RKO (cell line): Measurements from ENCODE around the gene PRCD.
A peak's percentile ranks its signal among the peaks of the same experiment; 100 is the strongest.

Experiments used
- DNase-seq: peaks from one replicate; pipeline ENCODE4 v3.0.0-alpha.2; 2016; ENCODE audit warnings: low spot score

PRCD gene

DNA sequence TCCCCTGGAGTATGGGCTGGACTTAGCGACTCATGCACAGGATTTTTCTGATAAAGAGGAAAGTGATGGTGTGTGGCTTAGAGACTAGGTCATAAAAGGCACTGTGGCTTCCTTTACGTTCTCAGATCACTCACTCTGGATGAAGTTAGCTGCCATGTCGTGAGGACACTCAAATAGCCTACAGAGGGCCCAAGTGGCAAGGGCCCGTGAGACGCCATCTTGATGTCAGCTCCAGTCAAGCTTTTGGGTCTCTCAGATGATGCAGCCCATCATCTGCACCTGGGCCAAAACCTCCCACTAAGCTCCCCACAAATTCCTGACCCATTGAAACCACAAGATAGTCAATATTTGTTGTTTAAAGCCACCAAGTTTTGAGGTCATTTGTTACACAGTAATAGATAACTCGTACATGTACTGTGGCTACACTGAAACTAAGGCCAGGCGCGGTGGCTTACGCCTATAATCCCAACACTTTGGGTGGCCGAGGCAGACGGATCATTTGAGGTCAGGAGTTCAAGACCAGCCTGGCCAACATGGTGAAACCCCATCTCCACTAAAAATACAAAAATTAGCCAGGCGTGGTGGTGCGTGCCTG is 31.1 kb downstream of the PRCD start:
- no peak for DNase-seq

DNA sequence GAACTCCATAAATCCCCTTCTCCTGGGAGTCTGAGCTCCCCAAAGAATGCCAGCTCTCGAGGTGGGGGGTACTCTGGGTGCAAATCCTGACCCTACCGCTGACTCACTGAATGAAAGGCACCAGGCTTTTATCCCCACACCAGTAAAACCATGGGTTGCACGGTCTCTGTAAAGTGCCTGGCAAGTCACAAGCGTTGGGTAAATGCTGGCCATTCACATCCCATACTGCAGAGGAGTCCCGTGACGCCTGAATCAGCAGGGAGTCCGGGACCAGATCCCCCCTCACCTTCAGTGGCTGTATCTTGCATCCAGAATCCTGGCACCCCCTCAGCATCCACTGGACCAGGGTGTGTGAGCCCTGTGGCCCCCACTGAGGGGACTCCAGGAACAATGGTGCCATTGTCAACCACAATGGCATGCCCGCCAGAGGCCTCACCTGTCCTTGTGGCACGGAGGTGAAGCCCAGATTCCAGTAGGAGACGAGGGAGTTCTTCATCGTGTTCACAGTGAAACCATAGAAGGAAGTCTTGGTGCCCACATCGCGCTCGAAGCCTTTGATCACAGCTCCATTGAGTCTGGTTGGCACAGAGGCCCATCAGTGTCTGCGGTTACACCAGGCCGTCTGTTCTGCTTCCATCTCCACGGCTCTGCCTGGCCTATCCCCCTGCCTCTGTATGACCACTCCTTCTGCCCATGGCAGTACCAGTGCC is 32.5 kb downstream of the PRCD start:
- no peak for DNase-seq

DNA sequence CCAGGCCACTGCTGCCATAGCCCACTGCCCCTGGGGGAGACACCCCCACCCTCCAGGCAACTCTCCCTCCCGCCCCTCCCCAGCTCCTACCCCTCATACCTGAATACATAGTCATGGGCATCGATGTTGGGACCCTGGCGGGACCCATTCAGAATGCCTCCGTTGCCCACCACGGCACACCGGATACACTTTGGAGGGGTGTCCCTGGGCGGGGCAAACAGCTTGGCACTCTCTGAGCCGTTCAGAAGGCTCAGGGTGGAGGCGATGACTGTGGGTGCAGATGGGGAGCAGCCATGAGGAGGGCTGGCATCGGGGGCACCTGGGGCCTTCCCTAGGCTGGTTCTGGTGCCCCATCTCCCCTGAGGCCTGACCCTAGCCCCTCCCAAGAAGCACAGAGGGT is 33.3 kb downstream of the PRCD start:
- no peak for DNase-seq

DNA sequence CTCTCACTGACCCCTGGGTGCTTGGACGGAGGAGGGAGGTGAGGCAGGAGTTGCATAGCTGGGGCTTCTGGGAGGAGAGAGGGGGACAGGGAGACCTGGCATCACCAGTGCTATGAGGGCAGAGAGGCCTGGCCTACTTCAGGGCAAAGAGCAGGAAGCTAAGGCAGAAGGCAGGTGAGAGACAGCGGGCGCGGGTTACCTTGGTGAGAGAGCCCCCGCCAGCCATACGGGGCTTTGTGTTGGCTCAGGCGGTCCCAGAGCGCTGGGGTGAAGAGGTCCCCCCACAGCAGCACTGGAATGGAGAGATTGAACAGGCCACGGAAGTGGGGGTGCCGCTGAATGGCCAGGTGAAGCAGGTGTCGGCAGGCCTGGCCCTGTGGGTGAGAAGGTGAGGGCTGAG is 34.3 kb downstream of the PRCD start:
- no peak for DNase-seq

DNA sequence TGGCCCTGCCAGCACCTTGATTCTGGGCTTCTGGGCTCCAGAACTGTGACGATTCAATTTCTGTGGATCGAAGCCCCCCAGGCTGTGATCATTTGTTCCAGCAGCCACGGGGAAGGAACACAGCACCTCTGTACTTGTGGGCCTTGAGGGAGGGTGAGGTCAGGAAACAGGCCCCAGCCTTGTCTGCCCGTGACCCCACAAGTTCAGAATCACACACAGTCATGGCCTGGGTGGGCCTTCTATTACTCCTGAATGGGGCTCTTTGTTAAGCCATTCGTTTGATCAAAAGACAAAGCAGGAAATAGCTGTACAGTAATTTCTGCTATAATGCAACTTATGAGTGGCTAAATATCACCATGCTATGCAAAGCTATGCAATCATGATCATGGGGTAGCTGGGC is 35.7 kb downstream of the PRCD start:
- no peak for DNase-seq

DNA sequence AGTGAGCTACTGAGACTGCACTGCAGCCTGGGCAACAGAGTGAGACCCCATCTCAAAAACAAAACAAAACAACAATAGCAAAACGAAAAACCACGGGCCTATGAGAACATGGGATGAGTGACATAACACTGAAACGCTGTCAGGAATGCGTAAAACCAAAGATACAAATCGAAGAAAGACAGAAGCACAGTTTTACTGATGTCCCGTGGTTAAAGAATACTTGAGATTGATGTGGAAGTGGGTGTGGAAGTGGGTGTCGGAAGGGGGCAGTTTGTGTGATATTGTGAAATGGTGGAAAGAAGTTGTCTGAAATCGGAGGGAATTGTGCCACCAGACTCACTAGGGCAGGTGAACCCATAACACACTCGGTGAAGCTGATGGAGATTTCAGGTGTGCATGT is 36.3 kb downstream of the PRCD start:
- DNase-seq: no peak

DNA sequence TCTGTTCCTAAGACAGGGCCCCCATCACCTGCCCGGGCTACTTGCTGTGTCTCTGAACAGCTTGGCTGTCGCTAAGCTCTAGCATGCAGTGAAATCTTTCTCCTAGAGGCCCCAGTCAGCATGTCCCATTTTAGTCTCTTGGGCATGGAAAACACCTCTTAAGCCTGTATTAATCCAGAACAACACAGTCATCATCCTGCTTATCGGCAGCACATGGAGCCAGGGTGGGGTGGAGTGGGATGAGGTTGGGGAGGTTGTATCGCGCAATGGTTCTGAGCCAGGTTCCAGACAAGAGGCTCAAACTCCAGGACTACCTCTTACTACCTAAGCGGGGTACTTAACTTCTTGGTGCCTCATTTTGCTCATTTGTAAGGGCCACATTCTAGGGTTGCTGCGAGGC is 38.0 kb downstream of the PRCD start:
- no peak for DNase-seq

DNA sequence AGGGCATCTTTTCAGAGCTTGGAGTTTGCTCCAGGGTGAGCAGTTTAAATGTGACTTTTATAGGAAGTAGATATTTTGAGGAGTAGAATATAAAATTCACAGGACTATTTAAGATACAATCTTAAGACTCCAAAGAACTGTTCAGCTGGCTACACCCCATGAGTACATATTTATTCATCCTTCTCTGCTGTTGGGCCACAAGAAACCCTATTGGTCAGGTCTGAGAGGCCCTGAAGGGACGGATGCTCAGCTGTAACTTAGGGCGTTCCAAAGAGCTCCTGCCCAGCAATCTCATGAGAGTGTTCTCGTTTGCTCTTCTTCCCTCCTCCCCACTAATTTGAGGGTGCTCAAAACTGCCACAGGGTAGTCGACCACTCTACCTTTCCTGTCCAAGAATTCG is 38.5 kb downstream of the PRCD start:
- DNase-seq: no peak

DNA sequence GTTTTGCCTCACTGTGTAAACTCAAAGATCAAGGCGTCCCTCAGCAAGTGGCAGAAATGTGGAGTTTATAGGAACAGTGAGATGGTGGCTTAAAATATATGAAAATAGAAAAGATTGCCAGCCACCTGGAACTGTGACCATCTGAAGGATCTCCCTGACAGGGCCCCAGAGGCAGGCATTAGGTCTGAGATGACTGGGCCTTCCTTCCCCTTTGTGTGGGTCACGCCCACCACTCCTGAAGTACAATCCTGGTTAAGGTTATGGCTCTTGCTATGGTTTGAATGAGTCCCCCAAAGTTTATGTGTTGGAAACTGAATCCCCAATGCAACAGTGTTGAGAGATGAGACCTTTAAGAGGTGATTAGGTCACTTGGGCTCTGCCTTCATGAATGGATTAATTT is 39.4 kb downstream of the PRCD start:
- DNase-seq: no peak

DNA sequence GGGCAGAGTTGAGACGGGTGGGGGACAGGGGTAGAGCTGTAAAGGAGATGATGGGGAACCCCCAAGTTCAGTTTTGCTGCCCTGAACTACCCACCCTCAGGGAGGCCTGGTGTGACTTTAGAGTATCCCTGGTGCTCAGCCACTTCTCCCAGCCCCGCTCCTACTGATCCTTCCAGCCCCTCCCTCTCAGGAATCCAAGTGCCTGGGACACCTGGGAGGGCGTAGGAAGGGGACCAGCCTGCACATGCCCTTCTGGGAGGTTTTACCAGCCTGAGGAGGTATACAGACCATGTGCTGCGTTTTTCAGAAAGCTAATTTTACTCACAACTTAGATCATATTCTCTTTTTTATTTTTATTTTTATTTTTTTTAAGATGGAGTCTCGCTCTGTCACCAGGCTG is 41.7 kb downstream of the PRCD start:
- no peak for DNase-seq

DNA sequence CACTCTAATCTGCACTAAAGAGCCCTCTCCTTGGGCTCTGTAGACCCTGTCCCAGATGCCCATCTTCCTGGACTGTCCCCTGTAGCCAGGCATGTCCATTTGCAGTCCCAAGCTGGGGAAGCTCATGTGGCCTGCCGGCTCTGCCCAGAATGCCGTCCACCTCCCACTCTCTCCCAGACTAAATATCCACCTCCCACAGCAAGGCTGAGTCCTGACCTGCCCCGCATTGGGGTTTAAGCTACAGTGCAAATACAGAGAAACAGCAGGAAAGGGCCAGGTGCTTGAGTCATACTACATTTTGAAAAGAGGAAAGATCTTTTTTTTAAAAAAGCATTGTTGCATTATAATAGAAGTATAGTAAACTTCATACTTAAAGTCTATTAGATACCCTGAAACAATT is 42.8 kb downstream of the PRCD start:
- DNase-seq: no peak

DNA sequence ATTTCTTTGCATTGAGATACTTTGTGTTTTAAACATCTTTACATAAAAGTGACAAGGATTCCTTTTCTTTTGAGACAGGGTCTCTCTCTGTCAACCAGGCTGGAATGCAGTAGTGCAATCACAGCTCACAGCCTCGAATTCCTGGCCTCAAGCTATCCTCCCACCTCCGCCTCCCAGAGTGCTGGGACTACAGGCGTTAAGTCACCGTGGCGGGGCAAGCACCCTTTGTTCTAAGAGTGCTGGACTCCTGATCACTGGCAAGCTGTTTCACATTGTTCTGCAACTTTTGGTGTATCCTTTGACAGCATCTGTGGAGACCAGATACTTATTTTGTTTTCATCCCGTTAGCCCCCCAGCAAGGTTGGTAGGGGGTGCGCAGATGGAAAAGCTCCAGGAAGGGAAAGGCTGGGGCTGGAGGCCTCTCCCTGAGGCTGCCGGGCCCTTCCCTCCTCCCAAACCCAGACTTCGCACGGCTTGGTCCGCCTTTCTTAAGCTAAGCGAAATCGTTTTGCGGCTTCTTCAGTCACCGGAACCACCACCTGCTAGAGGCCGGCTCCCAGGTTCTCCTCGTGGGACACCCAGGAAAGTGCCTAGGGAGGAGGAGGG is 44.7 kb downstream of the PRCD start:
- no peak for DNase-seq

DNA sequence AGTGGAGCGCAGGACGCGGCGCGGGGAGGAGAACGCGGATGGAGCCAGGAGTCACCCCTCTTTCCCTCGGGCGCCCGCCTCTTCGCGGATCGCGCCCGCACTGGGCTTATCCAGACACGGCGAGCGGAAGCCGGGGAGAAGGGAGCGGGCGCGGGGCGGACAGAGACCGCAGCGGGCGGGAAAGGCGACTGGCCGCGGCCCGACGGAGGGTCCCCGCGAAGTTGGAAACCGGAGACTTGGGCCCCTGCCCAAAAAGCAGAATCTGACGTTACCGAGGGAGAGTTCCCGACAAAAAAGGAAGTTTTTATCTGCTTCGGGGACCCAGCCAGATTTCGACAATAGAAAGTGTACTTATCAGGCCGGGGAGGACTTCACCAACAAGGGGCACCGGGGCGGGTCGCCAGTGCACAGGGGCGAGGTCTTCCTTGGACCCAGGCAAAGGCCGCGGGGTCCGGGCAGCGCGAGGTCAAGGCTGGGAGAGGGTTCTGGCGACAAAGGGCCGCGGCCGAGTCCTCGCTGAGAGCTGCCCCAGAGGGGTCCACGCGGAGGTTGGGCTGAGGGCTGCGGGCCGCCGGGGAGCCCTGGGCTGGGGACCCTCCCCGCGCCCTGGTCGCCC is 45.3 kb downstream of the PRCD start:
- DNase-seq: no peak

DNA sequence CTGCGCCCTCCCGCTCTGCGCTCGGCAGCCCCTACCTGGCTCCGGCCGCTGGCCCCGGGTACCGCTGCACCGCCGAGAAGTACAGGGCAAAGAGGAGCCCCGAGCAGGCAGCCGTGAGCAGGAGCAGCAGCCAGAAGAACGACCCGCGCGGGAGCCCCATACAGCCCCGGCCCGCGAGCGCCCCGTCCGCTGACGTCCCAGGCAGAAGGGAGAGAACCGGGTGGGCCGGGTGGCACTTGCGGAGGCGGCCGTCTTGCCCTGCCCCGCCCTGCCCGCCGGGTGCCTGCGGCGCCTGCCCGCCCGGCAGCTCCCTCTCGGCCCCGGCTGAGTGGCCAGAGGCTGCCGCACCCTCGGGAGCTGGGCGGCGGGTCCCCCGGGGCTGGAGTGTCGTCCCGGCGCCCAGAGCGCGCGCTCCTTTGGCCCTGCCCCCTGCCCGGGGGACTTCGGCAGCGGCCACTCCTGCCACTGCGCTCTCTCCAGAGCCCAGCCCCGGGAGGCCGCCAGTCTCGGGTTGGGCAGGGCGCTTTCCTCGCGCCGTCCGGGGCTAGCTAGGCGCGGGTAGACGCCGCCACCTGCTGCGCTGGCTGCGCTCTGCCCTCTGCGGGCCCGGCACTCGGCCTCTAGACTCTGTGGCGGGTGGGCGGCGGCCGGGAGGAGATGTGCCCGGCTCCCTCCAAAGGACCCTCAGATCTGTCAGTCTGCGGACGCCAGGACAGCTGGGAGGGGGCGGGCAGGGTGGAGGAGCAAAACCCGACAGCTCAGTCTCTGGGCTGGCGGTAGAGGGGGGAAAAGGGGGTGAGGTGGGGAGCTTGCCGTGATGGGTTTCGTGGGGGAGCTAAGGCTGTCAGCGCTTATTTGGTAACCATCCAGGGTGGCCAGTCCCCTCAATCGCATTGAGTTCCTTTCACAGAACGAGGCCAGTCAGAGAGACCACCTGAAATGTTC is 46.1 kb downstream of the PRCD start, which contains the start of gene ST6GALNAC2:
Gene ST6GALNAC2, minus strand, starts transcription at position 212 of the 945 bp plus-strand sequence. Its CDS starts 52 bp downstream, at position 160.
- peak; percentile 55 for DNase-seq

DNA sequence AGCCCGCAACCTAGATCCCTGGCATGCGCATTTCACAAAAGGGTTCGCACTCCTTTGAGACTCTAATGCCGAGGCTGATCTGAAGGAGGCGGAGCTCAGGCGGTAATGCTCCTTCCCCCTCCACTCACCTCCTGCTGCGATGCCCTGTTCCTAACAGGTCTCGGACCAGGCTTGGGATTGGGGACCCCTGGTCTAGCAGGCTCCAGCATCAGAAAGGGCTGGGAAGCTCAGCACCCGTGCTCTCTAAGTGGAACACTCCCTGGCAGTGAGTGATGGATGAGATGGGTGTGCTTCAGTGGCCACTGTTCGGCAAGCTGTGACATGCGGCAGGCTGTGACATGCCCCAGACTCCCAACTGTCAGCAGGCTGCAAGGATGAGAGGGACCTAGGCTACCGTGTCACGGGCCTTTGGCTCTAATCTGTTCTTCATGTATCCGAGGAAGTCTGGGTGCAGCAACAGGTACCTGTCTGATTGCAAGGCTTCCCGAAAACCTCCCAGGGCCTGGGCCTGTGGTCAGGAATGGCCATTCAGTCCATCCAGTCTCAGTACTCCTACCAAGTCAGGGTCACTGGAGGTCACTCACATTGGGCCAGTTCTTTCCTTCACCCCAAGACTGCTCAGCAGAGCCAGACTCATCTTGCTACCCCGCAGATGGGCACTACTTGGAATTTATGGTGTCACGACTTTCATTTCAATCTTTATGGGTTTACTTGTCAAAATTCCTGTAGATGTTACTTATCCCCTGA is 47.1 kb downstream of the PRCD start:
- no peak for DNase-seq

DNA sequence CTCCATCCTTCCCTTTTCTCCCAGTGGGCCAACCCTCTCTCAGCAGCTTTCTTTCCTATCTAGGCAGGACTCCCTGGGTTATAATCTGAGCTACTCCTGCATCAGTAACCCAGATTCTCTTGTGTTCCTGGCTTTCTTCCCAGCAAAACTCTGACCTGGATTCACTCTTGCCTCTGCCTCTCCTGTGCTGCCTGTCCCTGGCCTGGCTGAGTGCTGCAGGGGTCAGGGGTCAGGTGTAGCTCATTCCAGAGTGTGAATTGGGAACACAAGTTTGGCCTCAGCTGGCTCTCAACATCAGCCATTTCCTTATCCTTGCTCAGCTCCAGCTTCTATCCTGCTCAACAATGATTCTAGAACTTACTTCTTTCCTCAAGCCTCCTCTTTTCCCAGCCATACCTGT is 48.3 kb downstream of the PRCD start:
- DNase-seq: no peak

DNA sequence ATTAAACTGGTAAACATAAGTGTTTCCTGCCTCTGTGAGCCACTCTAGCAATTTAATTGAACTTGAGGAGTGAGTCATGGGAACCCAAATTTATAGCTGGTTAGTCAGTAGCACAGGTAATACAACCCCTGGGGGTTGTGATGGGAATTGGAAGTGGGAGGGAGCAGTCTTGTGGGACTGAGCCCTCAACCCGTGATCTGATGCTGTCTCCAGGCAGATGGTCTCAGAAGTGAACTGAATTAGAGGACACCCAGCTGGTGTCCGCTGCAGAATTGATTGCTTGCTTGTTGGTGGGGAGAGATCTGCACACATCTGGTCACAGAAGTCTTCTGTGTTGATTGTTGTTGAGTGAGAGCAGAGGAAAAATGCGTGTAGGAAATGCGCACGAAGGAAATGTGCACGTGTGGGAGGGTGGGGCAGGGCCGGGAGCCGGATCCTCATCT is 53.6 kb downstream of the PRCD start:
- DNase-seq: peak; percentile 32

DNA sequence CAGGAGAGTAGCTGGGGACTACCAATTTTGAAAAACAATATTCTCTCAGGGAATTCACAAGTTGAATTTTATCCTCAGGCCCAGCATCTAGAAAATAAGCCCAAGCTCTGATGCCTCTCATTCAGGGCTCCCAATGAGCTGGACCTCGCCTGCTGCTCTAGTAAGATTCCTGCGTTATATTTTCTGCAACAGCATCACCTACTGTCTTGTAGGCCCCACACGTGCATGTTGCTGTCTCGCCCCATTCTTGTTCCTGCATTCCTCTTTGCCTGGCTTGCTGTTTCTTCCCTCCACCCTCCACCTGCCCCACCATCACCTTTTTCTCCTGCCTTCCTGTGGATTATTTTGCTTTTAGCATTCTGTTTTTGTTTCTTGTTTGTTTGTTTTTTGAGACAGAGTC is 54.1 kb downstream of the PRCD start:
- DNase-seq: no peak

DNA sequence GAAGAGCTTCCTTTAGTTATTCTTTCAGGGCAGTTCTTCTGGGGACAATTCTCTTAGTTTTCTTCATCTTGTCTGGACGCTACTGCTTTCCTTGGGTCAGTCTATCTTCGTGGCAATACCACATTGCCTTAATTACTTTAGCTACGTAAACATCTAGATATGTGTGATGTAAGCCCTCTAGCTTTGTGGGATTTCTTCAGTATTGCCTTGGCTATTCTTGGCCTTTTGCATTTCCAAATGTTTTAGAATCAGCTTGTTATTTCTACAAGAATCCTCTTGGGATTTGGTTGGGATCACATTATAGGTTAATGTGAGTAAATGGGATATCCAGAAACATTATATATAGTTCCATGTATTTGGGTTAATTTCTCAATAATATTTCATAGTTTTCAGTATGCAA is 54.8 kb downstream of the PRCD start:
- DNase-seq: no peak
